B cell (primary cell): Measurements from ENCODE around the gene PCDHA10. TPM values are rescaled to one million over a fixed set of nuclear protein-coding genes. Genes with fewer than 3 reads are reported as not detected.

Source experiments
- ATAC-seq: fragments of 200-7000 bp; cut with Tn5 transposase; one replicate; pipeline ENCODE4 v1.10.0; 2021; ENCODE audit warnings: low read depth, mild to moderate bottlenecking, moderate number of reproducible peaks, moderate library complexity
- CTCF ChIA-PET: fragments of 350-600 bp; sonication (Branson Sonifier 250); formaldehyde crosslinking; loops from one replicate; lab custom pipeline; 2021; ENCODE audit warnings: antibody characterized with exemption, inconsistent platforms; lab: Charles Lee
- POLR2A ChIA-PET: fragments of 350-600 bp; sonication (Branson Sonifier 250); formaldehyde crosslinking; loops from one replicate; lab custom pipeline; 2021; ENCODE audit warnings: antibody characterized with exemption; lab: Charles Lee
- DNase-seq: peaks from one replicate; pipeline ENCODE4 v3.0.0; 2013
- H2AFZ ChIP-seq: 2 replicates; pipeline ENCODE4 v1.6.1; 2012; ENCODE audit warnings: mild to moderate bottlenecking, low read depth, low read length; ENCODE audit not compliant: insufficient read depth, poor library complexity, severe bottlenecking
- H3K27ac ChIP-seq, 2 donors: 1 replicate in 1 of 2; 2 replicates in 1 of 2; pipeline ENCODE4 v1.5.1; 2012 to 2013; ENCODE audit warnings: low read length in 2 of 2, mild to moderate bottlenecking in 2 of 2, moderate library complexity in 1 of 2
- H3K27me3 ChIP-seq, 4 experiments: fragments of 200-600 bp in 1 of 4; sonication (generic) in 1 of 4; replicated peaks in 1 of 4; 1 replicate in 2 of 4; 2 replicates in 2 of 4; pipeline versions ENCODE4 v1.6.1 to v1.7.0; 2013 to 2016; ENCODE audit warnings: low read length in 3 of 4, mild to moderate bottlenecking in 2 of 4, mixed read lengths in 1 of 4, moderate library complexity in 1 of 4; ENCODE audit not compliant: insufficient read depth in 4 of 4, control insufficient read depth in 3 of 4; ENCODE audit errors: control extremely low read depth in 1 of 4
- H3K36me3 ChIP-seq, 2 experiments: replicated peaks in 1 of 2; 1 replicate in 1 of 2; 2 replicates in 1 of 2; pipeline versions ENCODE4 v1.6.1 to v1.7.1; 2013; ENCODE audit warnings: low read length in 1 of 2; ENCODE audit not compliant: insufficient read depth in 2 of 2, control insufficient read depth in 1 of 2; ENCODE audit errors: control extremely low read depth in 1 of 2, extremely low read depth in 1 of 2
- H3K4me1 ChIP-seq, 2 donors: fragments of 200-600 bp in 1 of 2; sonication (generic) in 1 of 2; 1 replicate in 1 of 2; 2 replicates in 1 of 2; pipeline versions ENCODE4 v1.5.1 to v1.6.1; 2013 to 2017; ENCODE audit warnings: low read length in 2 of 2; ENCODE audit not compliant: control insufficient read depth in 2 of 2, insufficient read depth in 2 of 2
- H3K4me2 ChIP-seq: replicated peaks from 2 replicates; pipeline ENCODE3; 2012; ENCODE audit warnings: mild to moderate bottlenecking, low read depth, low read length; ENCODE audit not compliant: poor library complexity, severe bottlenecking
- H3K4me3 ChIP-seq, 5 experiments: fragments of 200-600 bp in 1 of 5; sonication (generic) in 1 of 5; 1 replicate in 3 of 5; 2 replicates in 2 of 5; pipeline versions ENCODE4 v1.5.1 to v1.7.0; 2011 to 2016; ENCODE audit warnings: low read length in 4 of 5, mild to moderate bottlenecking in 4 of 5, low read depth in 2 of 5, control low read depth in 1 of 5, moderate library complexity in 1 of 5; ENCODE audit not compliant: insufficient read depth in 1 of 5; ENCODE audit errors: control extremely low read depth in 1 of 5, extremely low read depth in 1 of 5
- H3K79me2 ChIP-seq: fragments of 200-600 bp; sonication (generic); one replicate; pipeline ENCODE4 v1.6.0; 2016; ENCODE audit warnings: low read length; ENCODE audit not compliant: control insufficient read depth, insufficient read depth
- H3K9ac ChIP-seq: fragments of 200-600 bp; sonication (generic); 2 replicates; pipeline ENCODE4 v1.6.1; 2017; ENCODE audit warnings: mild to moderate bottlenecking, low read length, moderate library complexity
- H3K9me3 ChIP-seq, 3 donors: one replicate each; pipeline versions ENCODE4 v1.6.1 to v1.7.1; 2013; ENCODE audit warnings: low read length in 2 of 3; ENCODE audit not compliant: control insufficient read depth in 2 of 3, insufficient read depth in 1 of 3; ENCODE audit errors: control extremely low read depth in 1 of 3
- H4K20me1 ChIP-seq: 2 replicates; pipeline ENCODE4 v1.6.0; 2012; ENCODE audit warnings: mild to moderate bottlenecking, low read length; ENCODE audit not compliant: insufficient read depth, control insufficient read depth, poor library complexity, severe bottlenecking
- H3K27ac Mint-ChIP-seq: one replicate; pipeline ENCODE4 v1.8.0; 2021; ENCODE audit warnings: mixed read lengths
- H3K27me3 Mint-ChIP-seq: one replicate; pipeline ENCODE4 v1.8.0; 2021; ENCODE audit warnings: mixed read lengths
- H3K4me1 Mint-ChIP-seq: one replicate; pipeline ENCODE4 v1.8.0; 2021; ENCODE audit warnings: mixed read lengths
- H3K4me3 Mint-ChIP-seq: one replicate; pipeline ENCODE4 v1.8.0; 2021; ENCODE audit warnings: mixed read lengths
- H3K9me3 Mint-ChIP-seq: one replicate; pipeline ENCODE4 v1.8.0; 2022; ENCODE audit warnings: mixed read lengths; ENCODE audit not compliant: insufficient read depth
- EZH2 ChIP-seq: IDR thresholded peaks from 2 replicates; pipeline ENCODE4 v1.6.1; 2012; ENCODE audit warnings: borderline replicate concordance, low read depth, mild to moderate bottlenecking, moderate library complexity, low read length; ENCODE audit not compliant: insufficient read depth, poor library complexity, severe bottlenecking
- WGBS: methylation state at CpG from one replicate; pipeline ENCODE4 v1.1.5; 2013; ENCODE audit warnings: missing lambda C conversion rate; ENCODE audit not compliant: insufficient coverage; 5-methylcytosine and 5-hydroxymethylcytosine counted together
- intact Hi-C: fragments of 100-400 bp; cut with micrococcal nuclease; formaldehyde crosslinking; loops from one replicate; pipeline ENCODE4 v1.10.0; 2022
- polyA plus RNA-seq: library from polyadenylated mRNA; depleted of rRNA; stranded (reverse); fragments of >200 nt; gene quantifications from 2 replicates; pipeline ENCODE4 v1.2.3, GENCODE V29; 2012
- total RNA-seq, 2 donors: library from RNA; stranded (reverse); fragments of 120-200 nt in 1 of 2; gene quantifications; 1 replicate in 1 of 2; 2 replicates in 1 of 2; pipeline versions ENCODE4 v1.2.3 to v1.2.4, GENCODE V29; 2013 to 2022
- TF ChIP-seq, protein P1 (sequence below): fragments of 200-600 bp; IDR thresholded peaks from one replicate; pipeline ENCODE4 v1.8.0; 2022; ENCODE audit warnings: antibody characterized with exemption, mild to moderate bottlenecking

Gene PCDHA10
- total and polyA plus RNA-seq, 2 donors (not counting 1 experiment from before 2014, with no cell fraction given): not detected

DNA sequence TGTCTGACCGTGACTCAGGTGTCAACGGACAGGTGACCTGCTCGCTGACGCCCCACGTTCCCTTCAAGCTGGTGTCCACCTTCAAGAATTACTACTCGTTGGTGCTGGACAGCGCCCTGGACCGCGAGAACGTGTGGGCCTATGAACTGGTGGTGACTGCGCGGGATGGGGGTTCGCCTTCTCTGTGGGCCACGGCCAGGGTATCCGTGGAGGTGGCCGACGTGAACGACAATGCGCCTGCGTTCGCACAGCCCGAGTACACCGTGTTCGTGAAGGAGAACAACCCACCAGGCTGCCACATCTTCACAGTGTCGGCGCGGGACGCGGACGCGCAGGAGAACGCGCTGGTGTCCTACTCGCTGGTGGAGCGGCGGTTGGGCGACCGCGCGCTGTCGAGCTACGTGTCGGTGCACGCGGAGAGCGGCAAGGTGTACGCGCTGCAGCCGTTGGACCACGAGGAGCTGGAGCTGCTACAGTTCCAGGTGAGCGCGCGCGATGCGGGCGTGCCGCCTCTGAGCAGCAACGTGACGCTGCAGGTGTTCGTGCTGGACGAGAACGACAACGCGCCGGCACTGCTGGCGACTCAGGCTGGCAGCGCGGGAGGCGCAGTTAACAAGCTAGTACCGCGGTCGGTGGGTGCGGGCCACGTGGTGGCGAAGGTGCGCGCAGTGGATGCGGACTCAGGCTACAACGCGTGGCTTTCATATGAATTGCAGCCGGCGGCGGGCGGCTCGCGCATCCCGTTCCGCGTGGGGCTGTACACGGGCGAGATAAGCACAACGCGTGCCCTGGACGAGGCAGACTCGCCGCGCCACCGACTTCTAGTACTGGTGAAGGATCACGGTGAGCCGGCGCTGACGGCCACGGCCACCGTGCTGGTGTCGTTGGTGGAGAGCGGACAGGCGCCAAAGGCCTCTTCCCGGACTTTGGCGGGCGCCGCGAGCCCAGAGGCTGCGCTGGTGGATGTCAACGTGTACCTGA is 14.8 kb downstream of the PCDHA10 start:
- ATAC-seq (no peak), DNase-seq (no peak)
- TF ChIP-seq, protein P1, sequence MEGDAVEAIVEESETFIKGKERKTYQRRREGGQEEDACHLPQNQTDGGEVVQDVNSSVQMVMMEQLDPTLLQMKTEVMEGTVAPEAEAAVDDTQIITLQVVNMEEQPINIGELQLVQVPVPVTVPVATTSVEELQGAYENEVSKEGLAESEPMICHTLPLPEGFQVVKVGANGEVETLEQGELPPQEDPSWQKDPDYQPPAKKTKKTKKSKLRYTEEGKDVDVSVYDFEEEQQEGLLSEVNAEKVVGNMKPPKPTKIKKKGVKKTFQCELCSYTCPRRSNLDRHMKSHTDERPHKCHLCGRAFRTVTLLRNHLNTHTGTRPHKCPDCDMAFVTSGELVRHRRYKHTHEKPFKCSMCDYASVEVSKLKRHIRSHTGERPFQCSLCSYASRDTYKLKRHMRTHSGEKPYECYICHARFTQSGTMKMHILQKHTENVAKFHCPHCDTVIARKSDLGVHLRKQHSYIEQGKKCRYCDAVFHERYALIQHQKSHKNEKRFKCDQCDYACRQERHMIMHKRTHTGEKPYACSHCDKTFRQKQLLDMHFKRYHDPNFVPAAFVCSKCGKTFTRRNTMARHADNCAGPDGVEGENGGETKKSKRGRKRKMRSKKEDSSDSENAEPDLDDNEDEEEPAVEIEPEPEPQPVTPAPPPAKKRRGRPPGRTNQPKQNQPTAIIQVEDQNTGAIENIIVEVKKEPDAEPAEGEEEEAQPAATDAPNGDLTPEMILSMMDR: no peak
- TF ChIP-seq EZH2: no peak
- POLR2A ChIA-PET: no interaction called here
- Histone ChIP-seq H2AFZ (no peak overlapping the region), H3K9ac (no peak overlapping the region), H3K27ac (no peak overlapping the region), H3K4me3 (no peak overlapping the region), H3K4me1 (no peaks in the 10 kb centered on the region), H3K4me2 (no peak overlapping the region), H3K27me3 (peaks cover 0 to 12% (median 7%) of the 10 kb centered on the region in 4 experiments), H3K36me3 (no peaks in the 10 kb centered on the region), H3K79me2 (no peaks in the 10 kb centered on the region), H4K20me1 (no peaks in the 10 kb centered on the region), H3K9me3 (peaks cover 4 to 29% (median 9%) of the 10 kb centered on the region in 3 donors)
- no peaks in the 10 kb centered on the region for H3K9me3 Mint-ChIP-seq
- no peak overlapping the region for H3K27ac Mint-ChIP-seq
- H3K27me3 Mint-ChIP-seq: peaks cover 9% of the 10 kb centered on the region
- CTCF ChIA-PET: no interaction called here
- H3K4me1 Mint-ChIP-seq: no peaks in the 10 kb centered on the region
- H3K4me3 Mint-ChIP-seq: no peak overlapping the region
- intact Hi-C loops: no loop called here
- WGBS: 63% methylated on average over 114 of the region's 114 CpGs
